Chondrocyte (in vitro differentiated cells): ENCODE measurements around the gene LSP1. TPM values are rescaled to one million over a fixed set of nuclear protein-coding genes. Genes with fewer than 3 reads are reported as not detected.
"Not testable (repeated sequence)": the region's sequence is repeated elsewhere in the genome, so short reads cannot be mapped to it uniquely, and the experiment has no call there.

ENCODE experiments used
- DNase-seq: peaks from one replicate; pipeline ENCODE4 v3.0.0; 2021; ENCODE audit warnings: mixed read lengths, low spot score
- H3K27ac Mint-ChIP-seq: one replicate; pipeline ENCODE4 v1.8.0; 2021; ENCODE audit warnings: mild to moderate bottlenecking, moderate library complexity, mixed read lengths; ENCODE audit not compliant: unreplicated experiment
- H3K27me3 Mint-ChIP-seq: 2 replicates; pipeline ENCODE4 v1.8.0; 2021; ENCODE audit warnings: low read depth, mixed read lengths
- H3K36me3 Mint-ChIP-seq: 2 replicates; pipeline ENCODE4 v1.8.0; 2021; ENCODE audit warnings: low read depth, mixed read lengths
- H3K4me1 Mint-ChIP-seq: 2 replicates; pipeline ENCODE4 v1.8.0; 2021; ENCODE audit warnings: low read depth, mild to moderate bottlenecking, mixed read lengths
- H3K4me3 Mint-ChIP-seq: one replicate; pipeline ENCODE4 v1.8.0; 2021; ENCODE audit warnings: mild to moderate bottlenecking, moderate library complexity, mixed read lengths; ENCODE audit not compliant: unreplicated experiment
- H3K9me3 Mint-ChIP-seq: 2 replicates; pipeline ENCODE4 v1.8.0; 2021; ENCODE audit warnings: low read depth, mixed read lengths
- total RNA-seq: library from RNA; stranded (reverse); gene quantifications from 3 replicates; pipeline ENCODE4 v1.2.1, GENCODE V29; 2021
- TF ChIP-seq, protein P1 (sequence below): fragments of 200-600 bp; sonication (generic); IDR thresholded peaks from 2 replicates; pipeline ENCODE4 v1.5.0; 2021; ENCODE audit warnings: antibody characterized with exemption, mild to moderate bottlenecking, moderate library complexity

The LSP1 gene
- total RNA-seq, 1 donor from 2014 or later: 7.4 TPM

DNA sequence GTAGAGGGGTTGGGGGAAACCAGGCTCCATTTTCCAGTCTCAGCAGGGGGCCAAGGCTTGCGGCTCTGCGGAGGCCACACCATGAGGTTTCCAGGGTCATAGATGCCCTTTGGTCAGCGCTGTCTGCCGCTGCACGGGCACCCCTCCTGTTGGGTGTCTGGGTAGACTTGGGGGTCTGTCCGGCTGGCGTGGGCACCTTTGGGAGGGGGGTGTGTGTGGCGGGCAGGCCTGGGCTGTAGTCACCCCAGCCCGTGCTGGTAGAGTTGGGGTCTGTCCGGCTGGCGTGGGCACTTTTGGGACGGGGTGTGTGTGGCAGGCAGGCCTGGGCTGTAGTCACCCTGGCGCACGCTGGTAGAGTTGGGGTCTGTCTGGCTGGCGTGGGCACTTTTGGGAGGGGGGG lies 18.6 kb downstream of the LSP1 start:
- peaks cover 48% of the 10 kb centered on the region for H3K4me1 Mint-ChIP-seq
- no peak overlapping the region for H3K4me3 Mint-ChIP-seq
- no peak overlapping the region for H3K27ac Mint-ChIP-seq
- DNase-seq: no peak
- TF ChIP-seq, protein P1, sequence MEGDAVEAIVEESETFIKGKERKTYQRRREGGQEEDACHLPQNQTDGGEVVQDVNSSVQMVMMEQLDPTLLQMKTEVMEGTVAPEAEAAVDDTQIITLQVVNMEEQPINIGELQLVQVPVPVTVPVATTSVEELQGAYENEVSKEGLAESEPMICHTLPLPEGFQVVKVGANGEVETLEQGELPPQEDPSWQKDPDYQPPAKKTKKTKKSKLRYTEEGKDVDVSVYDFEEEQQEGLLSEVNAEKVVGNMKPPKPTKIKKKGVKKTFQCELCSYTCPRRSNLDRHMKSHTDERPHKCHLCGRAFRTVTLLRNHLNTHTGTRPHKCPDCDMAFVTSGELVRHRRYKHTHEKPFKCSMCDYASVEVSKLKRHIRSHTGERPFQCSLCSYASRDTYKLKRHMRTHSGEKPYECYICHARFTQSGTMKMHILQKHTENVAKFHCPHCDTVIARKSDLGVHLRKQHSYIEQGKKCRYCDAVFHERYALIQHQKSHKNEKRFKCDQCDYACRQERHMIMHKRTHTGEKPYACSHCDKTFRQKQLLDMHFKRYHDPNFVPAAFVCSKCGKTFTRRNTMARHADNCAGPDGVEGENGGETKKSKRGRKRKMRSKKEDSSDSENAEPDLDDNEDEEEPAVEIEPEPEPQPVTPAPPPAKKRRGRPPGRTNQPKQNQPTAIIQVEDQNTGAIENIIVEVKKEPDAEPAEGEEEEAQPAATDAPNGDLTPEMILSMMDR: no peak
- H3K27me3 Mint-ChIP-seq: no peaks in the 10 kb centered on the region
- no peaks in the 10 kb centered on the region for H3K36me3 Mint-ChIP-seq
- no peaks in the 10 kb centered on the region for H3K9me3 Mint-ChIP-seq

DNA sequence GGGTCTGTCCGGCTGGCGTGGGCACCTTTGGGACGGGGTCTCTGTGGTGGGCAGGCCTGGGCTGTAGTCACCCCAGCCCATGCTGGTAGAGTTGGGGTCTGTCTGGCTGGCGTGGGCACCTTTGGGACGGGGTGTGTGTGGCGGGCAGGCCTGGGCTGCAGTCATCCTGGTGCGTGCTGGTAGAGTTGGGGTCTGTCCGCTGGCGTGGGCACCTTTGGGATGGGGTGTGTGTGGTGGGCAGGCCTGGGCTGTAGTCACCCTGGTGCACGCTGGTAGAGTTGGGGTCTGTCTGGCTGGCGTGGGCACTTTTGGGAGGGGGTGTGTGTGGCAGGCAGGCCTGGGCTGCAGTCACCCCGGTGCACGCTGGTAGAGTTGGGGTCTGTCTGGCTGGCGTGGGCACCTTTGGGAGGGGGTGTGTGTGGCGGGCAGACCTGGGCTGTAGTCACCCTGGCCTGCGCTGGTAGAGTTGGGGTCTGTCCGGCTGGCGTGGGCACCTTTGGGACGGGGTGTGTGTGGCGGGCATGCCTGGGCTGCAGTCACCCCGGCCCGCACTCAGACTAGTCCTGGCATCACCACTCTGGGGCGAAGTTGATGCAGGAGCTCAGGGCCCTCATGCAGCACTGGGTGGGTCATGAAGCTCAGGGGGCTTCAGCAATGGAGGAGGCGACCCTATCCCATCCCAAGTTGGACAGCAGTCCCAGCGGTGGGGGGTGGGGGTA lies 19.5 kb downstream of the LSP1 start:
- Mint-ChIP-seq H3K27ac (no peak overlapping the region), H3K27me3 (no peaks in the 10 kb centered on the region)

DNA sequence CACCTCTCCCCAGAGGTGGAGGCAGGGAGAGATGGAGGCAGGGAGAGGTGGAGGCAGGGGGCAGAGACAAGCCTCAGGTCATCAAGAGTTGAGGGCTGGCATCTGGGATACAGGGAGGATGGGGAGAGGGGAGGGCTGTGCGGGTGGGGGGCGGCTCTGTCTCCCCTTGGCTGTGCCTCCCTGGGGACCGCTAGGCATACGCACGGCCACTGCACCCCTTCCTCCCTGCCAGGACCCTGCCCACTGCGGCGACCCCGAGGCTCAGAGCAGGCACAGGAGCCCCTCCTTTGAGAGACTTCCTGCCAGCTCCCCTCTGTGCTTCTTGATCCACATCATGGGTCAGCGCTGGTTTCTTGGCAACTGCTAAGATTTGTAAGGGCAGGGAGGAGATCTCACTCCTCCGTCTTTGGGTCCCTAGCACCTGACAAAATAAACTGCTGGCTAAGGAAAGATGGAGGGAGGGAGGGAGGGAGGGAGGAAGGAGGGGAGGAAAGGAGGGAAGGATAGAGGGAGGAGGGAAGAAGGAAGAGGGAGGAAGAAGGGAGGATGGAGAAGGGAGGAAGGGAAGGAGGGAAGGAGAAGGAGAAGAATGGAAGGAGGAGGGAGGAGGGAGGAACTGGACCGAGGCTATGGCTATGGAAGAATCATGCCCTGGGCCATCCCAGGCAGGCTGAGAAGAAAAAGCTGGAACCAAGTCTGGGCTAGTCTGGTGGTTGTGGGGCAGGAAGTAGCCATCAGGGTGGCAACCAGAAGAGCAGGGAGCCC lies 20.3 kb downstream of the LSP1 start:
- TF ChIP-seq, protein P1: no peak
- DNase-seq: no peak
- Mint-ChIP-seq H3K9me3 (no peaks in the 10 kb centered on the region), H3K4me1 (peaks cover 55% of the 10 kb centered on the region), H3K4me3 (no peak overlapping the region), H3K27me3 (no peaks in the 10 kb centered on the region), H3K27ac (no peak overlapping the region), H3K36me3 (no peaks in the 10 kb centered on the region)

More for the DNA sequence above, 19.5 kb downstream of the LSP1 start:
- peaks cover 55% of the 10 kb centered on the region for H3K4me1 Mint-ChIP-seq
- TF ChIP-seq, protein P1: no peak
- no peaks in the 10 kb centered on the region for H3K36me3 Mint-ChIP-seq
- no peak overlapping the region for H3K4me3 Mint-ChIP-seq
- H3K9me3 Mint-ChIP-seq: no peaks in the 10 kb centered on the region
- no peak for DNase-seq

- not testable (repeated sequence) for DNase-seq, H3K36me3 Mint-ChIP-seq, H3K27me3 Mint-ChIP-seq, H3K9me3 Mint-ChIP-seq, H3K27ac Mint-ChIP-seq, H3K4me3 Mint-ChIP-seq
- H3K4me1 Mint-ChIP-seq: peaks cover 54% of the 10 kb centered on the region
Observed at GRCh38 chr11:1873813-1874150, 20.9 kb downstream of the LSP1 start.

DNA sequence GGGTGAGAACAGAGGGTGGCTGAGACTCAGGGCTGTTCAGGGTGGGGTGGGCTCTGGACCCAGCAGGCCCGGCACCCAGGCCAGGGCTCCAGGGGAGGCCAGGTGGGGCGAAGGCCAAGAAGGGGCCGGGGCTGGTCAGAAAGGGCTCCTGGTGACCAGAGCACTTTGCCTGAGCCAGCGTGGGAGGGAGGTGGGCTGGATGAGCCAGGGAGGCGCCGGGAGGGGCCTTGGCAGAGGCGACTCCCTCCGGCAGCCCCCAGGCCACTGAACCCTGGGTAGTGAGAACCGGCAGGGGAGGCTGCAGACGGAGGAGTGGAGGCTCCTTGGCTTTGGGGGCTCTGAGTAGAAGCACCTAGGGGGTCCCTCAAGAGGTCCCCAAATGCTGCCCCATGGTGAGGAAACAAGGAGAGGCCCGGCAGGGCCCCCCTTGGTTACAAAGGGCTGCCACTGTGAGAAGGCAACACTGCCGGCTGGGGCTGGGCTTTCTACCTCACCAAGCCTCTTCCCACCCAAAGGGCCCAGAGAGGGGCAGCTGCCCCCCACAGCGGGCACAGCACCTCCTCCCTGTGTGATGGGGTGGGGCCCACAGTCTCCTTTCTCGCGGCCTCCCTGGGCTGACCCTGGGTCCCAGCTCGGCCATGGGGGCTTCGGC lies 21.7 kb downstream of the LSP1 start:
- H3K27me3 Mint-ChIP-seq, H3K36me3 Mint-ChIP-seq, H3K9me3 Mint-ChIP-seq, H3K27ac Mint-ChIP-seq, H3K4me3 Mint-ChIP-seq: not testable (repeated sequence)
- peaks cover 49% of the 10 kb centered on the region for H3K4me1 Mint-ChIP-seq
- DNase-seq: peak; percentile 75

DNA sequence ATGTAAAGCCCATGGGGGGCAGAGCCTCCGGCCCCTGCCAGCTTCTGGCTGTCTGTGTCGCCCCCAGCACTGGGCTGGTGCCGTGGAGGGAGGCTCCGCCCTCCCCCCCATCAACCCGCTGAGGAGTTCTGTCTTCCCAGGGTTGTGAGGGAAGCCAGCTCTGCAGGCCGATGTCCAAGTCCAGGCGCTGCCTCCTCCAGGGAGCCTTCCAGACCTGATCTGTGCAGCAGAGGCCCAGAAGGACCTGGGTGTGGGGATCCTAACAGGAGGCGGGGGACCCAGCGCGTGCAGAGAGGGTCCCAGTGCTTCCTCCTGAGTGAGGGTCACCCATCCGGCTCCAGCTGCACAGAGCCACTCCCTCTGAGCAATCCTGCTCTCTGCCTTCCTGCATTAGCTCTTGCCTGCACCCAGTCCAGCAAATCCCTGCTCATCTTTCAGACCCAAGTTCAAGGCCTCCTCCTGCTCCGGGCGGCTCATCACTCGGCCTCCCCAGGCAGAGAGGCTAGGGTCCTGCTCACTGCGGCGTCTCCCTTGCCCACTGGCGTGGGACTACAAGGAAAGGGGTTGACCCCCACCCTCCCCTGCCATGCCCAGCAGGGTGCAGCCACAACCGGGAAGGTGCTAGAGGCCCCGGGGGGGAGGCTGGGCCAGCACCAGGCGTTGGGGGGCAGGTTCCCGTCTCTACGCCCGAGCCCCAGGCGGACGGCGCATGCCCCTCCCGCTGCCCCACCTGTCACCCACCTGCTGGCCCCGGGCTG lies 22.4 kb downstream of the LSP1 start:
- TF ChIP-seq, protein P1: no peak
- peaks cover 53% of the 10 kb centered on the region for H3K4me1 Mint-ChIP-seq
- peak; percentile 94 for DNase-seq
- H3K36me3 Mint-ChIP-seq: no peaks in the 10 kb centered on the region
- H3K27me3 Mint-ChIP-seq: no peaks in the 10 kb centered on the region
- H3K9me3 Mint-ChIP-seq: no peaks in the 10 kb centered on the region
- no peak overlapping the region for H3K4me3 Mint-ChIP-seq
- H3K27ac Mint-ChIP-seq: peak overlapping the region; percentile 83

DNA sequence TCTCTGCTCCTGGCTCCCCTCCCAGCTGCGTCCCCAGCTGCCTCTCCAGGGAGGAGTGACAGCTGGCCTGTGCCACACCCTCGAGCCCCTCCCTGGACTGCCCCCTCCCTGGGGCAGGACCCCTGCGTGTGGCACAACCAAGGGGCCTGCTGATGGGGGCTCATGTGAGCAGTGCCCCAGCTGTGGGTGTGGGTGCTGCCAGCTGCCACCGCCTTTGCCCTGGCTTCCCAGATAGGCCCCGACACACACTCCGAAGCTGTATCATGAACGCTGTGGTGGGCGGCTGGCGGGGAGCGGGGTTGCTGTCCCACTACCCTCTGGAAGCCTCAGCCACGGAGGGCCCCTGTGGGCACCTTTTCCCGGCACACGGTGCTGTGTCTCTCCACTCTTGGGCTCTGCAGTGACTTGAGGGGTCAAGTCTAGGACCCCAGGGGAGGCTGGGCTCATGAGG lies 23.0 kb downstream of the LSP1 start:
- not testable (repeated sequence) for H3K4me3 Mint-ChIP-seq, H3K36me3 Mint-ChIP-seq, H3K9me3 Mint-ChIP-seq, H3K27me3 Mint-ChIP-seq
- H3K4me1 Mint-ChIP-seq: peaks cover 51% of the 10 kb centered on the region
- H3K27ac Mint-ChIP-seq: peak overlapping the region; percentile 87
- DNase-seq: peak; percentile 77
